Measurements from ENCODE around the gene CLIP1. TPM values are rescaled to one million over a fixed set of nuclear protein-coding genes. Genes with fewer than 3 reads are reported as not detected.
"Not testable (repeated sequence)": the region's sequence is repeated elsewhere in the genome, so short reads cannot be mapped to it uniquely, and the experiment has no call there.

CLIP1 gene
- total RNA-seq, 1 donor from 2014 or later = 50.8 TPM

GRCh38 chr12:122444071-122444470 is 21.6 kb upstream of the CLIP1 start:
- not testable (repeated sequence) for H3K4me3 ChIP-seq; H3K27me3 Mint-ChIP-seq (ENCODE audit: insufficient read depth, low read depth); H3K27ac Mint-ChIP-seq; H3K4me1 ChIP-seq; H3K9me3 Mint-ChIP-seq; H3K4me1 Mint-ChIP-seq; H3K9me3 ChIP-seq (ENCODE audit: low read depth); H3K36me3 Mint-ChIP-seq; H3K79me2 ChIP-seq (ENCODE audit: low read depth); H4K20me1 ChIP-seq (ENCODE audit: low read depth); H2AFZ ChIP-seq (replicated peaks); H3K4me3 Mint-ChIP-seq; H3K27me3 ChIP-seq; H3F3A ChIP-seq (ENCODE audit: low read depth); H3K36me3 ChIP-seq; H3K4me2 ChIP-seq; DNase-seq (ENCODE audit: low spot score); H3K9ac ChIP-seq; H3K27ac ChIP-seq

- not testable (repeated sequence) for H3K79me2 ChIP-seq (ENCODE audit: low read depth); DNase-seq (ENCODE audit: low spot score); H3K4me3 Mint-ChIP-seq; H3K27me3 Mint-ChIP-seq (ENCODE audit: insufficient read depth, low read depth); H3K36me3 ChIP-seq; H3K4me3 ChIP-seq; H4K20me1 ChIP-seq (ENCODE audit: low read depth); H3K27ac ChIP-seq; H3K4me2 ChIP-seq; H2AFZ ChIP-seq (replicated peaks); H3K4me1 ChIP-seq; H3K4me1 Mint-ChIP-seq; H3K27me3 ChIP-seq; H3K9me3 Mint-ChIP-seq; H3K36me3 Mint-ChIP-seq; H3K9me3 ChIP-seq (ENCODE audit: low read depth); H3F3A ChIP-seq (ENCODE audit: low read depth); H3K9ac ChIP-seq
- H3K27ac Mint-ChIP-seq = peak overlapping the region; percentile 68
These were observed 16.4 kb upstream of the CLIP1 start for GRCh38 chr12:122438822-122439221.

GRCh38 chr12:122437656-122438121 is 15.2 kb upstream of the CLIP1 start:
- no peak overlapping the region for H3K27ac ChIP-seq
- H3F3A ChIP-seq (ENCODE audit: low read depth) = no peaks in the 10 kb centered on the region
- H4K20me1 ChIP-seq (ENCODE audit: low read depth) = no peaks in the 10 kb centered on the region
- DNase-seq (ENCODE audit: low spot score) = no peak
- no peaks in the 10 kb centered on the region for H3K79me2 ChIP-seq (ENCODE audit: low read depth)
- H3K4me1 ChIP-seq = no peaks in the 10 kb centered on the region
- no peaks in the 10 kb centered on the region for H3K27me3 ChIP-seq
- no peak overlapping the region for H3K9ac ChIP-seq
- H3K4me2 ChIP-seq = no peak overlapping the region
- no peak overlapping the region for H3K4me3 ChIP-seq
- H3K4me1 Mint-ChIP-seq = no peaks in the 10 kb centered on the region
- H3K27ac Mint-ChIP-seq = peak overlapping the region; percentile 6
- peak overlapping the region; percentile 15 for H2AFZ ChIP-seq (replicated peaks)
- H3K36me3 Mint-ChIP-seq = no peaks in the 10 kb centered on the region
- no peaks in the 10 kb centered on the region for H3K9me3 Mint-ChIP-seq
- peaks cover 2% of the 10 kb centered on the region for H3K27me3 Mint-ChIP-seq (ENCODE audit: insufficient read depth, low read depth)
- TF ChIP-seq EZH2 (IDR thresholded peaks at IDR 0.05) (no peak), EZH2phosphoT487 (IDR thresholded peaks at IDR 0.05) (no peak)
- TF ChIP-seq, protein P1, sequence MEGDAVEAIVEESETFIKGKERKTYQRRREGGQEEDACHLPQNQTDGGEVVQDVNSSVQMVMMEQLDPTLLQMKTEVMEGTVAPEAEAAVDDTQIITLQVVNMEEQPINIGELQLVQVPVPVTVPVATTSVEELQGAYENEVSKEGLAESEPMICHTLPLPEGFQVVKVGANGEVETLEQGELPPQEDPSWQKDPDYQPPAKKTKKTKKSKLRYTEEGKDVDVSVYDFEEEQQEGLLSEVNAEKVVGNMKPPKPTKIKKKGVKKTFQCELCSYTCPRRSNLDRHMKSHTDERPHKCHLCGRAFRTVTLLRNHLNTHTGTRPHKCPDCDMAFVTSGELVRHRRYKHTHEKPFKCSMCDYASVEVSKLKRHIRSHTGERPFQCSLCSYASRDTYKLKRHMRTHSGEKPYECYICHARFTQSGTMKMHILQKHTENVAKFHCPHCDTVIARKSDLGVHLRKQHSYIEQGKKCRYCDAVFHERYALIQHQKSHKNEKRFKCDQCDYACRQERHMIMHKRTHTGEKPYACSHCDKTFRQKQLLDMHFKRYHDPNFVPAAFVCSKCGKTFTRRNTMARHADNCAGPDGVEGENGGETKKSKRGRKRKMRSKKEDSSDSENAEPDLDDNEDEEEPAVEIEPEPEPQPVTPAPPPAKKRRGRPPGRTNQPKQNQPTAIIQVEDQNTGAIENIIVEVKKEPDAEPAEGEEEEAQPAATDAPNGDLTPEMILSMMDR (IDR thresholded peaks at IDR 0.05) = no peak
- no peaks in the 10 kb centered on the region for H3K36me3 ChIP-seq
- no peak overlapping the region for H3K4me3 Mint-ChIP-seq
- no peaks in the 10 kb centered on the region for H3K9me3 ChIP-seq (ENCODE audit: low read depth)

- DNase-seq (ENCODE audit: low spot score) = no peak
- peaks cover 2% of the 10 kb centered on the region for H3K27me3 Mint-ChIP-seq (ENCODE audit: insufficient read depth, low read depth)
- TF ChIP-seq EZH2 (IDR thresholded peaks at IDR 0.05) = no peak
- no peak for TF ChIP-seq EZH2phosphoT487 (IDR thresholded peaks at IDR 0.05)
- TF ChIP-seq, protein P1 (IDR thresholded peaks at IDR 0.05) = no peak
- Histone ChIP-seq H3K9me3 (ENCODE audit: low read depth) (no peaks in the 10 kb centered on the region), H3K9ac (no peak overlapping the region), H3K27ac (no peak overlapping the region), H4K20me1 (ENCODE audit: low read depth) (no peaks in the 10 kb centered on the region), H3K4me2 (no peak overlapping the region), H3K4me1 (no peaks in the 10 kb centered on the region), H3K79me2 (ENCODE audit: low read depth) (no peaks in the 10 kb centered on the region), H3K27me3 (no peaks in the 10 kb centered on the region), H3F3A (ENCODE audit: low read depth) (no peaks in the 10 kb centered on the region), H3K4me3 (no peak overlapping the region), H2AFZ (replicated peaks) (no peak overlapping the region), H3K36me3 (no peaks in the 10 kb centered on the region)
- H3K36me3 Mint-ChIP-seq = no peaks in the 10 kb centered on the region
- no peak overlapping the region for H3K4me3 Mint-ChIP-seq
- H3K27ac Mint-ChIP-seq = no peak overlapping the region
- H3K9me3 Mint-ChIP-seq = no peaks in the 10 kb centered on the region
- peaks cover 5% of the 10 kb centered on the region for H3K4me1 Mint-ChIP-seq
These were observed 12.7 kb upstream of the CLIP1 start for GRCh38 chr12:122435186-122435585.

DNA sequence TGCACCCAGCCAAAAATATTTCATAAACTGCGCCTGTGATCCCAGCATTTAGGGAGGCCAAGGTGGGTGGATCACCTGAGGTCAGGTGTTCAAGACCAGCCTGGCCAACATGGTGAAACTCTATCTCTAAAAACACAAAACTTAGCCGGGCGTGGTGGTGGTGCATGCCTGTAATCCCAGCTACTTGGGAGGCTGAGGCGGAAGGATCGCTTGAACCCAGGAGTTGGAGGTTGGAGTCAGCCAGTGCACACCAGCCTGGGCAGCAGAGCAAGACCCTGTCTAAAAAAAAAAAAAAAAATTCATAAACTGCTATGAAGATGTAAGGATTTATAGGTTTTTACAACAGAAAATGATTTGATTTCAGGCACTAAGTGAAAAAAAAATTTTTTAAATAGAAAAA is 6.6 kb upstream of the CLIP1 start:
- not testable (repeated sequence) for H3K4me3 Mint-ChIP-seq; H3K27me3 ChIP-seq; H3K27ac ChIP-seq; H3K4me1 ChIP-seq; H4K20me1 ChIP-seq (ENCODE audit: low read depth); H3K36me3 ChIP-seq; H3K36me3 Mint-ChIP-seq; H3K4me3 ChIP-seq; H3K79me2 ChIP-seq (ENCODE audit: low read depth); H3K4me2 ChIP-seq; H3K9ac ChIP-seq; H3K4me1 Mint-ChIP-seq; H3K27ac Mint-ChIP-seq; DNase-seq (ENCODE audit: low spot score); H3K9me3 ChIP-seq (ENCODE audit: low read depth); H2AFZ ChIP-seq (replicated peaks); H3K27me3 Mint-ChIP-seq (ENCODE audit: insufficient read depth, low read depth); H3F3A ChIP-seq (ENCODE audit: low read depth); H3K9me3 Mint-ChIP-seq

Measured in neural progenitor cell (in vitro differentiated cells).